ENCODE data around the gene BAIAP2L1.
A peak's percentile ranks its signal among the peaks of the same experiment; 100 is the strongest.

Gene BAIAP2L1

GRCh38 chr7:98278936-98279335, 122.0 kb downstream of the BAIAP2L1 start:
- DNase-seq (ENCODE audit: low read depth), result no peak

GRCh38 chr7:98278408-98278807, 122.5 kb downstream of the BAIAP2L1 start:
- DNase-seq (ENCODE audit: low read depth), result no peak

- no peak for DNase-seq (ENCODE audit: low read depth)
Observed at GRCh38 chr7:98276241-98276761, 124.6 kb downstream of the BAIAP2L1 start.

GRCh38 chr7:98267303-98267702, 133.6 kb downstream of the BAIAP2L1 start:
- no peak for DNase-seq (ENCODE audit: low read depth)

- DNase-seq (ENCODE audit: low read depth), result no peak
Observed at GRCh38 chr7:98266840-98267239, 134.1 kb downstream of the BAIAP2L1 start.

- no peak for DNase-seq (ENCODE audit: low read depth)
Observed at GRCh38 chr7:98265841-98266271, 135.0 kb downstream of the BAIAP2L1 start.

GRCh38 chr7:98257701-98258100, 143.2 kb downstream of the BAIAP2L1 start:
- no peak for DNase-seq (ENCODE audit: low read depth)

- DNase-seq (ENCODE audit: low read depth), result no peak
Observed at GRCh38 chr7:98256431-98256830, 144.5 kb downstream of the BAIAP2L1 start.

GRCh38 chr7:98254951-98255610, 145.8 kb downstream of the BAIAP2L1 start:
- no peak for DNase-seq (ENCODE audit: low read depth)

- no peak for DNase-seq (ENCODE audit: low read depth)
Observed at GRCh38 chr7:98254516-98254915, 146.4 kb downstream of the BAIAP2L1 start.

GRCh38 chr7:98252425-98253054, 148.3 kb downstream of the BAIAP2L1 start:
- no peak for DNase-seq (ENCODE audit: low read depth)

GRCh38 chr7:98251601-98252424, 149.1 kb downstream of the BAIAP2L1 start, which contains the start of gene TECPR1:
TSS of gene TECPR1 (minus strand) at chr7:98252232. CDS start at chr7:98246146, 6,086 bp downstream.
- DNase-seq (ENCODE audit: low read depth), result peak; percentile 76

- no peak for DNase-seq (ENCODE audit: low read depth)
Observed at GRCh38 chr7:98251231-98251600, 149.7 kb downstream of the BAIAP2L1 start.

- DNase-seq (ENCODE audit: low read depth), result no peak
Observed at GRCh38 chr7:98250789-98251188, 150.1 kb downstream of the BAIAP2L1 start.

- no peak for DNase-seq (ENCODE audit: low read depth)
Observed at GRCh38 chr7:98249106-98249505, 151.8 kb downstream of the BAIAP2L1 start.

- no peak for DNase-seq (ENCODE audit: low read depth)
Observed at GRCh38 chr7:98248156-98248555, 152.7 kb downstream of the BAIAP2L1 start.

GRCh38 chr7:98244871-98245270, 156.0 kb downstream of the BAIAP2L1 start:
- no peak for DNase-seq (ENCODE audit: low read depth)

GRCh38 chr7:98242934-98243333, 158.0 kb downstream of the BAIAP2L1 start:
- DNase-seq (ENCODE audit: low read depth), result no peak

GRCh38 chr7:98242342-98242741, 158.5 kb downstream of the BAIAP2L1 start:
- DNase-seq (ENCODE audit: low read depth), result no peak

GRCh38 chr7:98241674-98242241, 159.1 kb downstream of the BAIAP2L1 start:
- no peak for DNase-seq (ENCODE audit: low read depth)
